HG03342 (cell line): Measurements from ENCODE around the gene HDGFL3.

Source experiments
- ATAC-seq: cut with Tn5 transposase; IDR thresholded peaks from one replicate; pipeline ENCODE4 v1.9.1; 2021; ENCODE audit warnings: mild to moderate bottlenecking, moderate library complexity; ENCODE audit not compliant: unreplicated experiment

HDGFL3 gene

GRCh38 chr15:83132861-83133523 lies 74.6 kb downstream of the HDGFL3 start:
- no peak for ATAC-seq

GRCh38 chr15:83129791-83130190 lies 77.8 kb downstream of the HDGFL3 start:
- no peak for ATAC-seq

- no peak for ATAC-seq
These were observed 80.0 kb downstream of the HDGFL3 start for GRCh38 chr15:83127547-83128150.

DNA sequence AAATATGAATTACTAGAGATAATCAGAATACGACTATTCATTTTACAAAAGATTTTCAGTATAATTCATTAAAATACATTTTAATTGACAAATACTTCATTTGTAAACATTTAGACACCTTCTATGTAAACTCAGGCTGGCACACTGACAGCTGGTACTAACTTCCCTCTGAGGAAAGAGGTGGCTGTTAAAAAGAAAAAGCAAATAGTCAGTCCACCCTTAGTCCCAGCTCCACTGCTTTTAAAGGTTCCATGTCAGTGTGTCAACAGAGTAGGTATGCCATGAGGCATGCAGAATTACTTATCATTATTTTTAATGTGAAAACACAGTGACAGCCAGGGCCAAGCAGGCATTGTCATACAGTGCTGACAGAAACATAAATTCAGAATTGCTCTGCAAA lies 84.1 kb downstream of the HDGFL3 start:
- no peak for ATAC-seq

DNA sequence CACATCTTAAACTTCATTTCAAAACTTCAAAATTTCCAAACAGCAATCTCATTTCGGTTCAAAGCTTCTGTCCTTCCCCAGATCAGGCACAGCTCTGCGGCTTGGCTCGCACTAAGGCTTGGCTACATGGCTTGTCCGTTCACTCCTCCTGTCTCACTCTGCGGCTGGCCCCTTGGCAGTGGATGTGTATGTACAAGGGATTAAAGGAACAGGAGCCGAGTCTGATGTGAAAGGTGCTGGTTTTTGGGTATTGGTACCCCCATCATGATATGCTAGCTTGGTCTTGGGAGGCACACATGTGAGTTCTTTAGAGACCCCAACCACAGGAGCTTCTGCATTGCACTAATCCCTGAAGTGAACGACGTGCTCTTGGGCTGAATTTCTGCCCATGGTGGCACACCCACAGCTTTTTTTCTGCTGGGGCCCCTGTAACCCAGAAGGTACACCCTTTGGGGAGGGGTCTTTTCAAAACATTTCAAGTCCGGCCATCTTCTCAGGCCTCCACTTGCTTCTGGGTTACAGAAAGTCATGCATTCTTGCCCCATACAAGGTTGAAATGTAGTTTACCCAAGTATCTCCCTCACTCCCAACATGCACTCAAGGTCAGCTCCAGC lies 87.5 kb downstream of the HDGFL3 start:
- no peak for ATAC-seq

DNA sequence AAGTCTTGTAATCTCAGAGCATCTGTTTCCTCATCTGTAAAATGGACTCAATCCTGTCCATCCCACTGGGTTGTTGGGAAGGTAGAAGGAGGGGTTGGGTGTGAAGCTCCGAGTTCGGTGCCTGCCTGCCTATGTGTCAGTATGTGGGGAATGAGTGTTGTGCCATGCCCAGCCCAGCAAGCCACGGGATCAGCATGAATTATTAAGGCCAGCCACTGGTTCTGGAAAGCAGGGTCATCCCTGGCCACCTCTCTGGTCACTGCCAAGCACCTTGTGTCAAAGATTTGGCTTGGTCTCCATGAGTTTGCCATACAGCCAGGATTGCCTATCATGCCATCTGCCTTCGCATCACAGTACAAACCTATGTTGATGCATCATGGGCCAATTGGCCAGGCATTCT lies 88.7 kb downstream of the HDGFL3 start:
- ATAC-seq: no peak

GRCh38 chr15:83118291-83118827 lies 89.3 kb downstream of the HDGFL3 start:
- no peak for ATAC-seq

DNA sequence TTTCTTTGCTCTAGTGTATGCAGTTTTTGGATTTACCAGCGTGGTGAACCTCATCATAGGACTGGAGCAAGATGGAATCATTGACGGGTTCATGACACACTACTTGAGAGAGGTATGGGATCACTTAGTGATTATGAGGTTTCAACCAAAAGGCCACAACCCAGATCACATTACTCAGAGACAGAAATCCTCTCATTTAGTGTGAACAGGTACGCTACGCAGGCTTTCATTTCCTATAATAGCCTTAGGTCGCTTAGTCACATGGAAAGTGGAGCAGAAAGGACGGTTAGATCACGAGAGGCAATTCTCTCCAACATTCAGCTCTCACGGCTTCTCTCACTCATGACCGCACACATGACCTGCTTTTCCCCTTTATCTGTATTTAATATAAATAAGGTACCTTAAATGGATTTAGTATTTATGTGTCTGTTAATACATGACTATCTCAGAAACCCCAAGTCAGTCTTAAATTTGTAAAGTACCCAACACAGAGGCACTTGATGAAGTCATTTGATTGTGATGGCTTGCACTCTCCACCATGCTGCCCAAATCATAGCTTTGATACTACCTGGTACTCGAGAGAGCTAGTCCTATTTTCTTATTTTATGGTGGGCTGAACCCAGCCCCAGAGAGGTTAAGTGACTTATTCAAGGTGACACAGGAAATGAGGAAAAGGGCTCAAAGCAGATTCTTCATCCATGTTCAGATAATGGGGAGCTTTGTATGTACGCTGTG lies 91.6 kb downstream of the HDGFL3 start:
- ATAC-seq: peak; percentile 75

GRCh38 chr15:83115410-83115809 lies 92.2 kb downstream of the HDGFL3 start:
- ATAC-seq: no peak

DNA sequence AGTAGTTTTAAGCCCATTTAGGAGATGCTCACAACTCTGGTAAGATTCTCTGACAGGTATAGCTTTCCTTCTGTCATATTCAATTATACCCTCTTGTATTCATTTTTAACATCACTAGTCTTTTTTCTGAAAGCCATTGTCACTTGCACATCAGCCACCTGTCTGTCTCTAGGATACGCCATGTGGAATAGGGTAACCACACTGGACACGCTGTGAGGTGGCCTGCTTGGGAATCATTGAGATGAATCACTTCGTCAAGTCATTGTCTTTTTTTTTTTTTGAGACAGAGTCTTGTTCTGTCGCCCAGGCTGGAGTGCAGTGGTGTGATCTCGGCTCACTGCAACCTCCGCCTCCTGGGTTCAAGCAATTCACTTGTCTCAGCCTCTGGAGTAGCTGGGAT lies 92.8 kb downstream of the HDGFL3 start:
- ATAC-seq: no peak

DNA sequence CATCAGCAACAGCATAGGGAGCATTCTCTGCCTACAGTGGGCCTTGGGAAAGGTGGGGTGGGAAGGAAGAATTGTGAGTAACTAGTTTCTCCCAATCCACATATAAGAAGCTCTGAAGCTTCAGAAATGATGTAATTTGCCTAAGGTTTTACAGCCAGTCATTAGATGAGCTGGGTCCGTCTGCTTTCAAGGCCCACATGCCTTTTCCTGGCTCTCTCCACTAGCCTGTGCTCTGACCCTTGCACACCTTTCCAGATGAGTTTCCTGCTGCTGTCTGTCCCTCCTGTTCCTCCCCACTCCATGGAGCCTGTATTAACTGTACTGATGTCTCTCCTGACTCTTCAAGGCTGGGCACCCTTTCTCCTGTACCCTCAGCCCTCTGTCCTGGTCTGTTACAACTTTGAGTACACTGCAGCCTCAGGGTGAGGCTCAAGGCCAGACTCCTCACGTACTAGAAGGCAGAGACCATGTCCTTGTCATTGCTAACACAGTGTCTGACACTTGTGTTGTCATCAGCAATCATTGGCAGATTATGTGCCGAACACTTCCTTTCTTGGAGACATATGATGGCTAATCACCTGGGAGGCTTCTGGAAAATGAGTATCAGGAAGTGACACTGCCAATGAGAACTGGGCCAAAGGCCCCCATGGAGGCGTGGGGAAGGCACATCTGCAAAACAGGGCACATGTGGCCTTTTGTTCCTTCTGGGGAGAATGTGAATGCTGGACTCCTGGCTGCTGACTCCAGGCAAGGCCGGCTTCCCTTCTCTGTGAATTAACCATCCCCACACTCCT lies 93.5 kb downstream of the HDGFL3 start:
- no peak for ATAC-seq

DNA sequence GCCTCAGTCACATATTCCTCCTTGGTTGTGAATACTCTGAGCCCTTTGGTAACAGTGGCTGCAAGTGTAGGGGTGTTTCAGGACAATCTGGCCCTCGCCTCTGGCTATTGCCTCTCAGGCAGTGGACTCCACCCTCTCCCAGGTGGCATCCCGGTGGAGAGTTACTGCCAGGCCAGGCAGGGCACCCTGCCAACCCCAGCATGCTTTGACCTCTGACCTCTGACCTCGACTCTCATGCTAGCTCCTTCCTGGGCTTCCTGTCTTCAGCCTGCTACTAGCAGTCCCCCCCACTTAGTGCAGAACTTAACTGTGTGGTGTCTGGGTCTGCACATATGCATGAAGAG lies 94.7 kb downstream of the HDGFL3 start:
- ATAC-seq: no peak

DNA sequence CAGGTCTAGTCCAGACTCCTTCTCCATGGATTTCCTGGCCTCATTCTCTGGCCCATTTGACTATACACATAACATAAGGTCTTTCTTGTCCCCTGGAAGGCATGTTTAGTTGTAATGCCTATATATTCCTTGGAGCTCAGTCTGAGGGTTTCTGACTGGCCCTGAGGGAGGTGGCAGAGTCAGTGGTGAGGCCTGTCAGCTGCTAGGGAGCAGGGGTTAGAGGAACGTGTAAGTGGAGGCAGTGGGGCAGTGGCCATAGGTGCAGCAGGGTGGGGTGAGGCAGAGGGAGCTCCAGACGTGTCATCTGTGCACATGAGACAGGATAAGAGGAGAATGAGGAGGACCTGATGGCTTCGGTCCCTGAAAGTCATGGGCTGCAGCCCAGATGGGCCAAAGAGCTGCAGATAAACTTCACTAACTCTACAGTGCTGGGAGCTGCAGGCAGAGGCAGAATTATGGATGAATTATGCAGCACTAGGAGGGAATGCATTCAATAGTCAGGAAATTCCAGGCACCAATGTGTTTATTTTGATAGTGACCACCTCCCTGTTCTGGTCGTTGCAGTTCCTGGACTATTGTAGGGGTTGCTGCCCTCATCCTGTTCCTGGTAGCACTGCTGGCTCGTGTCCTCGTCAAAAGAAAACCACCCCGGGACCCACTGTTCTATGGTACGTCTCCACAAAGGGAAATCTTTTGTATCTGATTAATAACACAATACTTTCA lies 95.2 kb downstream of the HDGFL3 start:
- ATAC-seq: no peak

- no peak for ATAC-seq
These were observed 96.5 kb downstream of the HDGFL3 start for GRCh38 chr15:83111149-83111548.

DNA sequence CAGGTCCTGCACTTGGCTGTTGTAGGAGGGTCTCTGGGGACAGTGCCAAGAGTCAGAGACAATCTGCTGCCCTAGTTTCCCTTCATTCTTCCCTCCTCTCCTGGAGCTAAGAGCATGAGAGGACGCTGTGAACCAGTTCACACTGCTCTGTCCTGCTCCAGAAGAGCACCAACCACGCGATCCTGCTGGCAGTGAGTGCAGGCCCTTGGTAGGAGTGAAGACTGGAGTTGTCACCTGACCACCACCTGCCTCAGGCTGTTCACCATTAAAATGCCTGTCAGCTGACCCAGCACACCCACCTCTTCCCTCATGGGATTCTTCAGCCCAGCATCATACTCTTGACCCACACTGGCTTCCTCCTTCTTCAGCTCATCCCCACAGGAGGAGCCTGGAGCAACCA lies 97.2 kb downstream of the HDGFL3 start:
- ATAC-seq: no peak

DNA sequence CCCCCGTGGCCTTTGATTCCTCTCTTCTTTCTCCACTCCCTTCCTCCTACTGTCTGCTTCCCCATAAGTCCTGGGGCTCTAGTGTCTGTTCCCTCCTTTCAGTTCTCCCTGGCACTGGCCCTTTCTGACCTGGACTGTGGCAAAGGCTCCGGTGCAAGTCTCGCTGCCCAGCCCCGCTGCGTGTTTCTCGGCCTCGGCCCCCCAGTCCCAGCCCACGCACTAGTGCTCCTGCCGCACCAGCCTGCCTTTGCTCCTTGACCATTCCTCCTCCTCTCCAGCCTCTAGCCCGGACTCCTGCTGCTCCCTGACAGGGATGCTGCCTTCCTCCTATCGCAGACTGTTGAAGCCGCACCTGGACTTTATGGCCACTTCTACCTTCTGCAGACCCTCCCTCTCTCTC lies 98.1 kb downstream of the HDGFL3 start:
- no peak for ATAC-seq

GRCh38 chr15:83108266-83109219 lies 99.1 kb downstream of the HDGFL3 start:
- peak; percentile 66 for ATAC-seq

DNA sequence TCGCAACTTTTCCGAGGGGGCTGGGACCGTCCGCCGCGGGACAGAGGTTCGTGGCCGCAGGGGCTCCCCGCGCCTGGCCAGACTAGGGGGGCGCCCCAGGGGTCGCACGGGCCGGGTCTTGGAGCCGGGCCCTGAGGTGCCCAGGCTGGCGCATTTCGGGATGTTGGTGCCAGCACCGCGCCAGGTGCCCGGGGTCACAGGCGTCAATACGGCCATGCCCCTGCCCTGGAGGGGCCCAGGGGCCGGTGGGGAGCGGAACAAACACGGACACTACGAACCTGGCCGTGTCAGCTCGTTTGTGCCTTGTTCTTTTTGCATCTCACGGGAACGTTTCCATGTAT lies 99.8 kb downstream of the HDGFL3 start:
- ATAC-seq: no peak
